Measurements from ENCODE around the gene PSD2.

GRCh38 chr5:139882316-139882715, 86.7 kb downstream of the PSD2 start:
- no peak for TF ChIP-seq POLR2A (IDR thresholded peaks at IDR 0.05; ENCODE audit: borderline replicate concordance, extremely low read depth, insufficient read depth, insufficient read length)
- no peak for TF ChIP-seq REST (IDR thresholded peaks at IDR 0.05; ENCODE audit: low read depth)
- TF ChIP-seq CTCF (IDR thresholded peaks at IDR 0.05 in 2 of 3, conservative IDR thresholded peaks at IDR 0.05 in 1 of 3; ENCODE audit: borderline replicate concordance in 1 of 3, insufficient read depth in 1 of 3, low read depth in 2 of 3, low read length in 2 of 3), result no peak
- TF ChIP-seq CEBPB (IDR thresholded peaks at IDR 0.05; ENCODE audit: low read depth), result no peak
- TF ChIP-seq ZNF274 (IDR thresholded peaks at IDR 0.05; ENCODE audit: low read depth, low read length), result no peak
- no peak for TF ChIP-seq TCF7L2 (IDR thresholded peaks at IDR 0.05; ENCODE audit: borderline replicate concordance, extremely low read depth, insufficient read depth, insufficient read length)
- no peak for TF ChIP-seq EZH2phosphoT487 (IDR thresholded peaks at IDR 0.05; ENCODE audit: borderline replicate concordance)
- TF ChIP-seq POLR2AphosphoS5 (IDR thresholded peaks at IDR 0.05; ENCODE audit: low read depth, low read length), result no peak
- TF ChIP-seq SRF (IDR thresholded peaks at IDR 0.05; ENCODE audit: low read depth), result no peak
